ENCODE measurements around the gene WWC1. TPM values are rescaled to one million over a fixed set of nuclear protein-coding genes. Genes with fewer than 3 reads are reported as not detected.

The WWC1 gene
- total RNA-seq, 2 donors from 2014 or later = 40.0 to 49.4 TPM

DNA sequence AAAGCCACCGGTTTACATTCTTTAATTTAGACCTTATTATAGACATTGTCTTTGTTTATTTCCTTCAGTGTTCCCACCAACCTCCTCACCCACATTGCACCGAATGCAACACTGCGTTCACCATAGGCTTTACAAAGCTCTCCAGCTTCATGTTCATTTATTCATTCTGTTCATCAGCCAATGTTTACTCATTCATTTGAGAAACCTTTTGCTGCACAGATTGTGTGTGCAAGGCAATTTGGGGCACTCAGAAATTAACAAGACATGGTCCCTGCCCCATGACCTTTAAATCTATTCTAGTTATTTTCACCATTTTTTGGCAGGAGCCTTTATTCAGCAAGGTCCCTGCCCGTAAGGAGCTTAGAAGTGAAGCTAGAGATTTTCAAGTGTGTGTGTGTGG, 124.0 kb downstream of the WWC1 start:
- Histone ChIP-seq H3K9me3 (no peaks in the 10 kb centered on the region), H3K27ac (no peak overlapping the region), H3K36me3 (replicated peaks in 1 of 2; ENCODE audit: insufficient read depth in 1 of 2, low read depth in 2 of 2) (peaks cover 8 to 16% of the 10 kb centered on the region in 2 donors), H3K27me3 (no peaks in the 10 kb centered on the region), H3K4me3 (no peak overlapping the region), H3K4me1 (no peaks in the 10 kb centered on the region)
- WGBS, 2 donors = 83 to 85% methylated on average over 4 of the region's 4 CpGs
- intact Hi-C loops (cut with DNase I) = loop anchor here (5.0 kb wide), 1 partner anchor 143 kb away; no protein-coding TSS in a partner anchor
- DNase-seq = no peak
- no peak for ATAC-seq
- TF ChIP-seq, protein P1, sequence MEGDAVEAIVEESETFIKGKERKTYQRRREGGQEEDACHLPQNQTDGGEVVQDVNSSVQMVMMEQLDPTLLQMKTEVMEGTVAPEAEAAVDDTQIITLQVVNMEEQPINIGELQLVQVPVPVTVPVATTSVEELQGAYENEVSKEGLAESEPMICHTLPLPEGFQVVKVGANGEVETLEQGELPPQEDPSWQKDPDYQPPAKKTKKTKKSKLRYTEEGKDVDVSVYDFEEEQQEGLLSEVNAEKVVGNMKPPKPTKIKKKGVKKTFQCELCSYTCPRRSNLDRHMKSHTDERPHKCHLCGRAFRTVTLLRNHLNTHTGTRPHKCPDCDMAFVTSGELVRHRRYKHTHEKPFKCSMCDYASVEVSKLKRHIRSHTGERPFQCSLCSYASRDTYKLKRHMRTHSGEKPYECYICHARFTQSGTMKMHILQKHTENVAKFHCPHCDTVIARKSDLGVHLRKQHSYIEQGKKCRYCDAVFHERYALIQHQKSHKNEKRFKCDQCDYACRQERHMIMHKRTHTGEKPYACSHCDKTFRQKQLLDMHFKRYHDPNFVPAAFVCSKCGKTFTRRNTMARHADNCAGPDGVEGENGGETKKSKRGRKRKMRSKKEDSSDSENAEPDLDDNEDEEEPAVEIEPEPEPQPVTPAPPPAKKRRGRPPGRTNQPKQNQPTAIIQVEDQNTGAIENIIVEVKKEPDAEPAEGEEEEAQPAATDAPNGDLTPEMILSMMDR (IDR thresholded peaks at IDR 0.05) = no peak
- no peak for TF ChIP-seq POLR2A (IDR thresholded peaks at IDR 0.05)

GRCh38 chr5:168415971-168416370, 124.5 kb downstream of the WWC1 start:
- Histone ChIP-seq H3K36me3 (replicated peaks in 1 of 2; ENCODE audit: insufficient read depth in 1 of 2, low read depth in 2 of 2) (peaks cover 8 to 16% of the 10 kb centered on the region in 2 donors), H3K27ac (no peak overlapping the region), H3K27me3 (no peaks in the 10 kb centered on the region), H3K9me3 (no peaks in the 10 kb centered on the region), H3K4me3 (no peak overlapping the region), H3K4me1 (no peaks in the 10 kb centered on the region)
- no peak for DNase-seq
- TF ChIP-seq POLR2A (IDR thresholded peaks at IDR 0.05) = no peak
- TF ChIP-seq, protein P1 (IDR thresholded peaks at IDR 0.05) = no peak
- 80 to 82% methylated on average over 6 of the region's 6 CpGs for WGBS, 2 donors
- no peak for ATAC-seq
- intact Hi-C loops (cut with DNase I) = loop anchor here (5.0 kb wide), 1 partner anchor 144 kb away; no protein-coding TSS in a partner anchor

GRCh38 chr5:168417731-168418429, 126.4 kb downstream of the WWC1 start:
- intact Hi-C loops (cut with DNase I) = loop anchor here (5.0 kb wide), 1 partner anchor 146 kb away; no protein-coding TSS in a partner anchor
- Histone ChIP-seq H3K9me3 (no peaks in the 10 kb centered on the region), H3K27me3 (no peaks in the 10 kb centered on the region), H3K4me3 (no peak overlapping the region), H3K4me1 (no peaks in the 10 kb centered on the region), H3K36me3 (replicated peaks in 1 of 2; ENCODE audit: insufficient read depth in 1 of 2, low read depth in 2 of 2) (peaks cover 2 to 16% of the 10 kb centered on the region in 2 donors), H3K27ac (no peak overlapping the region)
- TF ChIP-seq, protein P1 (IDR thresholded peaks at IDR 0.05) = no peak
- TF ChIP-seq POLR2A (IDR thresholded peaks at IDR 0.05) = no peak
- DNase-seq = no peak
- ATAC-seq = no peak
- WGBS, 2 donors = 85 to 89% methylated on average over 10 of the region's 10 CpGs

GRCh38 chr5:168420461-168420860, 129.0 kb downstream of the WWC1 start:
- intact Hi-C loops (cut with DNase I) = no loop called here
- no peak for ATAC-seq
- 82 to 87% methylated on average over 9 of the region's 9 CpGs for WGBS, 2 donors

More at GRCh38 chr5:168420461-168420860, 129.0 kb downstream of the WWC1 start:
- no peak overlapping the region for H3K27ac ChIP-seq
- no peaks in the 10 kb centered on the region for H3K9me3 ChIP-seq
- H3K36me3 ChIP-seq (replicated peaks in 1 of 2; ENCODE audit: insufficient read depth in 1 of 2, low read depth in 2 of 2) = peaks cover 0 to 6% of the 10 kb centered on the region in 2 donors
- DNase-seq = no peak
- no peak overlapping the region for H3K4me3 ChIP-seq
- TF ChIP-seq, protein P1 (IDR thresholded peaks at IDR 0.05) = no peak
- TF ChIP-seq POLR2A (IDR thresholded peaks at IDR 0.05) = no peak
- no peaks in the 10 kb centered on the region for H3K27me3 ChIP-seq
- peaks cover 7% of the 10 kb centered on the region for H3K4me1 ChIP-seq

All from body of pancreas (tissue), 4 donors.